Activated CD8-positive, alpha-beta memory T cell treated with anti-CD3 and anti-CD28 coated beads, Interleukin-2, amount 50 U/mL, for 1 hour (primary cell): Measurements from ENCODE around the gene RASSF5.

Source experiments
- DNase-seq: peaks from one replicate; pipeline ENCODE4 v3.0.0-alpha.2; 2020; ENCODE audit errors: extremely low read depth

Gene RASSF5, protein sequence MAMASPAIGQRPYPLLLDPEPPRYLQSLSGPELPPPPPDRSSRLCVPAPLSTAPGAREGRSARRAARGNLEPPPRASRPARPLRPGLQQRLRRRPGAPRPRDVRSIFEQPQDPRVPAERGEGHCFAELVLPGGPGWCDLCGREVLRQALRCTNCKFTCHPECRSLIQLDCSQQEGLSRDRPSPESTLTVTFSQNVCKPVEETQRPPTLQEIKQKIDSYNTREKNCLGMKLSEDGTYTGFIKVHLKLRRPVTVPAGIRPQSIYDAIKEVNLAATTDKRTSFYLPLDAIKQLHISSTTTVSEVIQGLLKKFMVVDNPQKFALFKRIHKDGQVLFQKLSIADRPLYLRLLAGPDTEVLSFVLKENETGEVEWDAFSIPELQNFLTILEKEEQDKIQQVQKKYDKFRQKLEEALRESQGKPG

DNA sequence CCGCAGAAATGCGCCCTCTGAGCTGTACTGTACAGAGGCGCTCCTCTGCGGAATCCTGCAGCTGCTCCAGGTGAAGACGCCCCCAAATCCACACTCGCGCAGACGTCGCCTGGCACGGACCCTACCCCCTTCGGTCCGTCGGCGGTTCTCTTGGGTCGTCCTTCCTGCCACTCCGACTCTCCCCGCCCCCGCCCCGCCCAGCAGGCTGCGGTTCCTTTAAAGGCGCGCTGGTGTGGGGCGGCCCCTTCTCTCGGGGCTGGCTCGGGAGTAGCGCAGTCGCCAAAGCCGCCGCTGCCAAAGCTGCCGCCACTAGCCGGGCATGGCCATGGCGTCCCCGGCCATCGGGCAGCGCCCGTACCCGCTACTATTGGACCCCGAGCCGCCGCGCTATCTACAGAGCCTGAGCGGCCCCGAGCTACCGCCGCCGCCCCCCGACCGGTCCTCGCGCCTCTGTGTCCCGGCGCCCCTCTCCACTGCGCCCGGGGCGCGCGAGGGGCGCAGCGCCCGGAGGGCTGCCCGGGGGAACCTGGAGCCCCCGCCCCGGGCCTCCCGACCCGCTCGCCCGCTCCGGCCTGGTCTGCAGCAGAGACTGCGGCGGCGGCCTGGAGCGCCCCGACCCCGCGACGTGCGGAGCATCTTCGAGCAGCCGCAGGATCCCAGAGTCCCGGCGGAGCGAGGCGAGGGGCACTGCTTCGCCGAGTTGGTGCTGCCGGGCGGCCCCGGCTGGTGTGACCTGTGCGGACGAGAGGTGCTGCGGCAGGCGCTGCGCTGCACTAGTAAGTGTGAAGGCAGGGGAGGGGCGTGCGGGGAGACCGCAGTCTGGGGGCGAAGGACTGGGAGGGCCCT, at the start of gene RASSF5:
Gene RASSF5, plus strand, starts transcription at position 248 of the 846 bp plus-strand sequence. Its CDS starts 72 bp downstream, at position 320.
- DNase-seq: peak; percentile 26

GRCh38 chr1:206459703-206460102, 47.6 kb upstream of the RASSF5 start:
- no peak for DNase-seq

DNA sequence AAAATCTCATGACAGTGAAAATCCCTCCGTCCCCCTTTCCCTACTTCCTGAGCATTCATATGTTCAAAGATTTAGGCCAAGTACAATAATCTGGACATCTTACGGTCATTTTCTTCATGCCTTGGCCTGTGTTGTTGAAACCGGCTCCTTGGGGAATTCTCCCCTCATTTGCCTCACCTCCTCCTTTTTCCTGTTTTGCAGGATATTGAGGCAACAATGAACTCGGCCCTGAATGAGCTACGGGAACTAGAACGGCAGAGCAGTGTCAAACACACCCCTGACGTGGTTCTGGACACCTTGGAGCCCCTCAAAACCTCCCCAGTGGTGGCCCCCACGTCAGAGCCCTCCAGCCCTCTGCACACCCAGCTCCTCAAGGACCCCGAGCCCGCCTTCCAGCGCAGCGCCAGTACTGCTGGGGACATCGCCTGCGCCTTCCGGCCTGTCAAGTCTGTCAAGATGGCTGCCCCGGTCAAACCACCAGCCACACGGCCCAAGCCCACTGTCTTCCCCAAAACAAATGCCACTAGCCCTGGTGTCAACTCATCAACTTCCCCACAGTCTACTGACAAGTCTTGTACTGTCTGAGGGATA, 46.4 kb upstream of the RASSF5 start:
- no peak for DNase-seq

- DNase-seq: no peak
Observed at GRCh38 chr1:206461602-206462455, 45.5 kb upstream of the RASSF5 start.

- no peak for DNase-seq
Observed at GRCh38 chr1:206463137-206463536, 44.2 kb upstream of the RASSF5 start.

- DNase-seq: no peak
Observed at GRCh38 chr1:206463911-206464310, 43.4 kb upstream of the RASSF5 start.

- DNase-seq: no peak
Observed at GRCh38 chr1:206464456-206464964, 42.8 kb upstream of the RASSF5 start.

DNA sequence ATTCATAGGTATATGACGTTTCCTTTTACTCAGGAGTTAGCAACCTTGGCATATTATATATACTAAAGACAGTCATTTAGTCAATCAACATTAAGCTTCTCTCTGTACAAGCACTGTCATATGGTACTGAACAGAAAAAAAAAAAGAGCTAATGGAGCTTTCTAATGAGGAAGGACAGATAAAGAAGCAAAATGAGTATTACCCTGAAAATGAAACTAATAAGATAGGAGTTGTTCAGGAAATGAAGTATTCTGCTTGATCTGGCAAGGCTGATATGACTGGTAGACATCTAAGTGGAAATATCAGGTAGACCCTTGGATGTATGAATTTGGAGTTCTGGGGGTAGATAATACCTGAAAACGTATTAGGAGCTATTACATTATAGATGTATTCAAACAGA, 41.4 kb upstream of the RASSF5 start:
- no peak for DNase-seq

DNA sequence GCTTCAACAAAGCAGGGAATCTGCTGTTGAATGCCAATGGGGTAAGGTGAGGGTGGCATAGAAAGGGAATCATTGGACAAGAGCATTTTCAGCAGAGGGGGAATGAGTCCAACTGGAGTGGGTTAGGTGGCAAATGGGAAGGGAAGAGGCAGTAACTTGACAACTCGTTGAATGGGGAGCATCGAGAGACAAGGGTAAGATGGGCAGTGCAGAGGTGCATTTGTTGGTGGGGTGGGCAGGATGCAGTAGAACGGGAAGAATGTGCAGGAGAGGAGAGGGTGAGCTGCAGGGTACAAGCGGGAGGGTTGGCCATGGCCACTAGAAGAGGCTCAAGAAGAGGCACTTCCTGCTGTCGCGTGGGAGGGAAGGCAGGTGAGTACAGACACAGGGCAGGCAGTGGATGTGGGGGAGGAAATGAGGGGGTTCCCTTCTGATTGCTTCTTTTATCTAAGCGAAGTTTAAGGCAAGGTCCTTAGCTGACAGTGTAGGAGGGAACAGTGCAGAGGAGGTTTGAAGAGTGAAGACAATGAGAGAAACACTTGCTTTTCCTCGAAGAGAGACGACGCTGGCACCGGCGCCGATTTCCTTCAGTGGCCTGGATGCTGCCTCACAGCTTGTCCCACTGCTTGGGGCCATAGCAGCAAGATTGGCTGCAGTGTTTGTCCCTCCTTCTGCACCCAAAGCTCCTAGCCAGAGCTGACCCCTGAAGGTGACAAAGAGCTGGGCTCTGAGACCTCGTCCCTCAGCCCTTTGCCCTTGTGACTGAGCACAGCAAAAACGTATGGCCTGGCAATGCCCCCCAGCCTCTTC, 40.3 kb upstream of the RASSF5 start:
- DNase-seq: no peak

GRCh38 chr1:206467915-206468314, 39.4 kb upstream of the RASSF5 start:
- no peak for DNase-seq

DNA sequence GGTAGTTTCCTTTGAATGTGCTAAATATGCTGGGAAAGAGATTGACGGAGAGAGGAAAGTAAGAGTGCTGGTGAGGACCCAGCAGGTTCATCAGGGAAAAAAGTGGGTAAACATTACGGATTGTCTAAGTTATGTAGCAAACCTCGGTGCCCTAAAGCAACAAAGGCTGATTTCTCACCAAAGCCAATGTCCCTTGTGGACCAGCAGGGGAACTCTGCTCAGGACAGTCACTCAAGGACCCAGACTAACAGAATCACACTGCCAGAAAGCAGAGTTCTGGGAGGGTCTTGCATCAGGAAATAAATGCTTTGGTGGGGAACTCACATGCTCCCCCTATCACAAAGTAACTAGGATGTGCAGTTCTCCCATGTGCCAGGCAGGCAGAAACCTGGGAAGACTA, 38.8 kb upstream of the RASSF5 start:
- DNase-seq: no peak

GRCh38 chr1:206469411-206469932, 37.9 kb upstream of the RASSF5 start:
- DNase-seq: no peak

DNA sequence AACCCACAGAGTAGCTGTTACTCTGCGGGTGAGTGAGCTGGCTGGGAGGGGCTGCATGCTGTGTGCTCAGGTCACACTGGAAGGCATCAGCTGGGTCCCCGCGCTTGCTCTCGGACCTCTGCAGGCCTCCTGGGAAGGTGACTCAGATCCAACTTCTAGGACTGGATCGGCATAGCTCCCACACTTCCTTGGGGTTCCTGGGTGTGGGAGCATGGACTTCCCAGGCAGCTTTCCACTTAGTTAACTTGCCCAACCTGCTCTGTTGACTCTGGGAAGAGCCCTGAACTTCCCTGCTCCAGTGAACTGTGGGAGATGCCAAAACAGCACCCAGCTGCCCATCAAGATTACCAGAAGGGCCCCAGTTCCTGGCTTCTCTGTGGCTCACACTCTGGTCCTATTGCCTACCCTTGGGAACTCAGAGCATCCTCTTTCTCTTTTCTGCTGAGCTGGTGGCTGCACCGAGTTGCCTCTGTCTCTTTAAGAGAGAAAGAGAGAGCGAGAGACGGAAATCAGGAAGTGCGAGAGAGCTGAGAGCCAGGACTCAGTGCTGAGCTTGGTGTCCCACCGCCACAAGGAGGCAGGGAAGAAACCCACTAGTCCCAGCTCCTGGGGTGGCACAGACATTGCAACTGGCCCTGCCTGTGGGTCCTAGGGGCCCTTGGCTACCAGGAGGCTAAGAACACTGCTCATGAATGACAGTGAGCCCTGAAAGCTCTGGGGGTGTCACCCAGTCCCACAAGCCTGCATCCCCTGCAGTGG, 37.2 kb upstream of the RASSF5 start, which contains the start of gene IKBKE:
Gene IKBKE, plus strand, starts transcription at position 544 of the 759 bp plus-strand sequence. CDS start 2,752 bp downstream, outside the sequence.
- DNase-seq: no peak

GRCh38 chr1:206470692-206471414, 36.5 kb upstream of the RASSF5 start:
- DNase-seq: no peak

- DNase-seq: no peak
Observed at GRCh38 chr1:206471415-206471801, 35.9 kb upstream of the RASSF5 start.

- DNase-seq: no peak
Observed at GRCh38 chr1:206472024-206472423, 35.3 kb upstream of the RASSF5 start.

DNA sequence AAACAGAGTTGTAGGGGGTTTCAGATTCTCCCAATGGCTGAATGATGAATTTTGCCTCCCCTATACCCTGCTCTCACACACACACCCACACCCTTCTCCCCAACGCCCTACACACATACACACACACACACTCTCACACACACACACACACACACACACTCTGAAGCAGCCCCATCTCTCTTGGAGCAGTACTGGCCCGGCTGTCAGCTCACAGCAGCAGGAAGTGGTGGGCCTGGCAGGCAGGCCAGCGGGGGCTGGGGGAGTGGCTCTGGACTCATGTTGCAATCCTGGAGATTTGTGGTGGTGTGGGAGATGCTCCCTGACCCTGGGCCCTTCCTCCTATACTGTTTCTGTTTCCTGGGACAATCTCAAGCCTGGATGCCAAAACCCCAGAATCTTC, 34.9 kb upstream of the RASSF5 start:
- DNase-seq: no peak

DNA sequence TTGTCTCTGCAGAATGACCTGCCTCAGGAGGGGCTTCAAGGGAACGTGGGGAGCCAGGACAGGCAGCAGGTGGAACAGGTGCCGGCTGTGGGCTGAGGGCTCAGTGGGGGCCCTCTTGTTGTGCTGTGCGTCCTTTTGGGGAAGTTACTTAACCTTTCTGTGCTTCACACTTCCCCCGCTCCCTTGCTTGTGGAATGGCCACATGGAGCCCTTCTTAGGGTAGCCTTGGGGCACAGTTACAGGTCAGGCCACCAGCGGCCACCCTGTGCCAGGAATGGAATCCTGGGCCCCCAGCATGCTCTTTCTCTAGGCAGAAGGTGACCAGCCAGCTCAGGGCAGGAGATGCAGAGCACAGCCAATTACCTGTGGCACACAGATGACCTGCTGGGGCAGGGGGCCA, 34.4 kb upstream of the RASSF5 start:
- no peak for DNase-seq

DNA sequence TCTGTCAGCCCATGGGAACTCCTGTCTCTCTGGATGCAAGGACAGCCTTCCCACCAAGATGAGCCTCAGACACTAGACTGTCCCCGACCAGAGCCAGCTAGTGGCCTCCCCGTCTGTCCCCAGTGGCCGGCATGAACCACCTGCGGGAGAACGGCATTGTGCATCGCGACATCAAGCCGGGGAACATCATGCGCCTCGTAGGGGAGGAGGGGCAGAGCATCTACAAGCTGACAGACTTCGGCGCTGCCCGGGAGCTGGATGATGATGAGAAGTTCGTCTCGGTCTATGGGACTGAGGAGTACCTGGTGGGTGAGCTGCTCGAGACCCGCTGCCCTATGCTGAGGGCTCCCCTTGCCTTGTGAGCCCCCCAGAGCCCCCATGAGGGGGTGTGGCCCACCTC, 31.3 kb upstream of the RASSF5 start:
- no peak for DNase-seq
